Left kidney (tissue), 2 donors: ENCODE data around the gene NKTR. TPM values are rescaled to one million over a fixed set of nuclear protein-coding genes. Genes with fewer than 3 reads are reported as not detected.

ENCODE experiments used
- DNase-seq: peaks from one replicate; pipeline ENCODE4 v3.0.0-alpha.2; 2013
- polyA plus RNA-seq: library from polyadenylated mRNA; unstranded; fragments of 120-200 nt; gene quantifications from one replicate; pipeline ENCODE4 v1.2.1, GENCODE V29; 2013; ENCODE audit not compliant: insufficient read length

NKTR gene
- polyA plus RNA-seq, 1 donor, result 220 TPM

DNA sequence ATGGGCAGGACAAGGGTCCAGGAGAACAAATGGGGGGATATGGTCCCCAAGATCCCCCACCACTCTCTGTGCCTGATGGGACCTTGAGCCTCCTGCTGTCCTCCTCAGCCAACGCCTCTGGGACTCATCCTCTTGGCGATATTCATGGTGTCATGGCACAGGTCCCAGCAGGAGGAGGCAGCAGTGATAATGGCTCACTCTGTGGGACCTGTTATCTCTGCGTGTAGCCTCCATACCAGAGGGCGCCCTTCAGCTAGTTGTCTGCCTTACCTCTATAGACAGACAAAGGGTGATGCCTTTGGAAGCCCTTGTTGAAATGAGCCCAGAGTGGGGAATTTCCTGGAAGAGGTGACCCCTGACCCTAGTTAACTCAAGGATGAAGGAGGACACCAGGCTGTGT lies 60.4 kb downstream of the NKTR start:
- DNase-seq, result no peak

DNA sequence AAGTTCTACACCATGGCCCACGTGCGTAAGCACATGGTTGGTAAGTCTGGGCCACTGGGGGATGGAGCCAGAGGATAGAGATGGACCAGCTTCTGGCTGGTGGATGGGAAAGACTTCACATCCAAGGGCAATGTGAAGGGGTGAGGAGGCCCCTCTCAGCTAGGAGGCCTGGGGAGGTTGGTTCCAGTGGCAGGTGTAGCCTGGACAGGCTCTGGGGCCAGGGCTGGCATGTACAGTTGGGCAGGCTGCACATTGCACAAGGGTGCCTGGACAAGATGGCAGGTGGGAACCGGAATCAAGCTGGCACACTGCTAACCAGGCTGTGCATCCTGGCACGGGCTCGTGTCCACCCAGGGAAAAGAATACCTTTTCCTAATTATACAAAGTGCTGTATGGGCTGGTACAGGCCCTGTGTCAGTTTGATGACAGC lies 61.1 kb downstream of the NKTR start:
- no peak for DNase-seq

GRCh38 chr3:42662037-42662812 lies 61.7 kb downstream of the NKTR start:
- DNase-seq, result no peak

- no peak for DNase-seq
Observed at GRCh38 chr3:42662813-42663535, 62.5 kb downstream of the NKTR start.

- no peak for DNase-seq
Observed at GRCh38 chr3:42663581-42664437, 63.3 kb downstream of the NKTR start.

GRCh38 chr3:42664438-42664803 lies 63.9 kb downstream of the NKTR start:
- no peak for DNase-seq

- no peak for DNase-seq
Observed at GRCh38 chr3:42665050-42665878, 64.8 kb downstream of the NKTR start.

- DNase-seq, result no peak
Observed at GRCh38 chr3:42666022-42666421, 65.5 kb downstream of the NKTR start.

DNA sequence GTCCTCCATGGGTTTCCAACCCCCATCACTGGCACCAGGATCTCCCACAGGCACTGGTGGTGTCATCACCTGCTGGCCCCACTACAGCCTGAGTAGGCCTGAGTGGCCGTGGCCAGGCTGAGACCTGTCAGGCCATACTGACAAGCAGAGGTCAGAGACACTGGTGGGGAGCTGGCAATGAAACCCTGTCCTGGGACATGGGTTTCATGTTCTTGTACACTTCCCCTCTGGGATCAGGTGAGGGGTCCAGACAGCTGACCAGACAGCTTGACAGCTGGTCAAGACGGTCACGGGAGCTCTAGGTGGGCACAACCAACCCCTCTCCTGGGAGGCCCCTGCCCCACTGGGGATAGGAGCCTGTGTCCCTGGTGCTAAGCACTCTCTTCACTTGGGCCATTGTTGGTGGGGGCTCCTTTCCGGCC lies 66.1 kb downstream of the NKTR start:
- no peak for DNase-seq

DNA sequence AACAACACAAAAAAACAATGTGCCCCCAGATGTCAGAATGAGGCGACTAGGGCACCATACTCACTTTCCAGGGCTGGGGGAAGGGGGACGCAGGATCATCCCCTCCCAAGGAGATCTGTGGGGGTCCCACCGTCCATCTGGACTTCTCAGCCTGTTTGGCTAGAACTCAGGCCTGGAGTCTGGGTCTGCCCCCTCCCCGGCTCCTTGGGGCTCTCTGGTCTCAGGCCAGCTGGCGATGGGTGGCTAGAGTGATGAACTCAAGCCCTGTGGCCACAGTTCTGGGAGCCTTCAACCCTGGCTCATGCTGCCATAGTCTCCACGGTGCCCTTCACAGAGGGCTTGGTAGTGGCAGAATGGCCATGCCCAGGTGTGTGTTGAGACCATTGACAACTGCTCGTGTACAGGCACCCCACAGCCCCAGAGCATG lies 66.6 kb downstream of the NKTR start:
- DNase-seq, result no peak

DNA sequence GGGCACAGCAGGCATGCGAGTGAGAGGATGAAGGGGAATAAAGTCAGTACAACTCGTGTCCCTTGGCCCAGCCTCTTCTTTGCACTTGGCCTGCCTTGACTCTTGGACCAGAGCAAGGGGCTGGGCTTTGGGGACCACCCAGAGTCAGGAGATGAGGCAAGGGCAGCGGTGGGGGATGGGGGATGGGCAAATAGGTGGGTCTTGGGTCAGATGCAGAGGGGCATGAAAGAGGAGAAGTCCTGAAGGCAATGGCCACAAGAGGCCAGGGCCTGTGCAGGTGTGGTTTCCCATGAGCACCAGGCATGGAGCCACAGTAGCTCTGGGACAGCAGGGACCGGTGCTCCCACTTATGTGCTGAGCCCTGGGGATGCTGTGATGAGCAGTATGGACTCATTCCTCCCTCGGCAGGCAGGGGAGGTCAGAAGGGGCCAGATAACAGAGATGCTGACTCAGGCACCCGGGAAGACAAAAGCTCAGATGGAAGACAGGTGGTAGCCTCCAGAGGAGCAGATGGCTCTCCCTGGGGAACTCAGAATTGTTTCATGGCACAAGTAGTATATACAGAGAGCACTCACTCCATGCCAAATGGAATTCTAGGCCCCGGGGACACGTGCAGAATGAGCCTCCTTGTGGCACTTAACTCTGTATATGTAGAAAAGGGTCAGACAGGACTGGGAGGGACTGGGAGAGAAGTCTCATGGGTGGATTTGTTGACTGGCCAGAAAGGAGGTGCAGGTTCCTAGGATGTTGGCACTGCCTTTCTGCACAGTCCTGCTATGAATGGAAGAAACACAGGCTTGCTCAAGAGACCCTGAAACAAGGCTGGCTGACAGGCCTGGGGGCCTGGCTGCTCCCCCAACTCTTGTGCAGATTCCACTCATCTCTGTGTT lies 67.3 kb downstream of the NKTR start:
- no peak for DNase-seq

DNA sequence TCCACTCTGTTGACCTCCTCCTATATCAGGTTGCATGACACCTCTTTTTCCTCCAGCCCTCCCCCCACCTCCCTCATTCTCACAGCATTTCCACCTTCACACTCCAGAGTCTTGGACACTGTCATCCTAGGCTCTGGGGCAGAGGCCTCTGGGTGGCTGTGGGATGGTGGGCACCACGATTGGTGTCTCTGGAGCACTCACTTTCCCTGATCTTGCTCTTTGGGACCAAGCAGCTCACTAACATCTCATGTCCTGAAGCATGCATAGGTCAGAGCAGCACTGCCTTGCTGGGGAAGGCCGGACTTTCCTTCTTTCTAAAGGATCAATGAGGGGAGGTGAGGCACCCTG lies 67.9 kb downstream of the NKTR start:
- DNase-seq, result no peak

- DNase-seq, result no peak
Observed at GRCh38 chr3:42668793-42669217, 68.3 kb downstream of the NKTR start.

DNA sequence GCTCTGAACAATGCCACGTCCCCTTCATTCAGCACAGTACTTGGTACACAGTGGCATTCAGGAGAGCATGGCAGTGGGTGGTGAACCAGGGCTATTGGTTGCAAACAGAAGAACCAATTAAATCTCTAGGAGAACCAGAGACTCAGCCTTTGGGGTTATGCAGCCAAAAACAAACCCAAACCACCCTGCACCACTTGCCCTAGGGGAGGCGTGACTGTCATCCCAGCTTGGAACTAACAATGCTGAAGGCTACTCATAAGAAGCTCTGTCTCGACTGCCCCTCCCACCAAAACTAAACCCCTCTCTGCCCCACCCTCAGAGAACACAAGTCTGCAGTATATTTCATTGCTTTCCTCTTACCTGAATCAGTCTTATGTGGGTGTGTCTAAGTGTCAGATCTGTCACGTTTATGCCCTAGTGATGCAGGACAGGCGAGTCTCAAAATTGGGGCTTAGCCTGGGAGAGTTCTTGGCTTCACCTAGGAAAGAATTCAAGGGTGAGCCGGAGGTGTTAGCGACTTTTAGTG lies 69.6 kb downstream of the NKTR start:
- no peak for DNase-seq

- no peak for DNase-seq
Observed at GRCh38 chr3:42670670-42671069, 70.2 kb downstream of the NKTR start.

DNA sequence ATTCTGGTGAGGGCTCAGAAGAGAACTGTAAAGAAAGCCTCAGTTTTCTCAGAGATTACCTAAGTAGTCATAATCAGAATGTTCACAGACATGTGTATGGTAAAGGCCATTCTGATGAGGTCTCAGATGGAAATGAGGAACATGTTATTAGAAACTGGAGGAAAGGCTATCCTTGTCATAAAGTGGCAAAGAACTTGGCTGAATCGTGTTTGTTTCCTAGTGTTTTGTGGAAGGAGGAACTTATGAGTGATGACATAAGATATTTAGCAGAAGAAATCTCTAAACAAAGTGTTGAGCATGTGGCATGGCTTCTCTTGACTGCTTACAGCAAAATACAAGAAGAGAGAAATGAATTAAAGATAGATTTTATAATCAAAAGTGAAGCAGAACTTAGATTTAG lies 72.0 kb downstream of the NKTR start:
- DNase-seq, result no peak

GRCh38 chr3:42673082-42673481 lies 72.6 kb downstream of the NKTR start:
- no peak for DNase-seq

DNA sequence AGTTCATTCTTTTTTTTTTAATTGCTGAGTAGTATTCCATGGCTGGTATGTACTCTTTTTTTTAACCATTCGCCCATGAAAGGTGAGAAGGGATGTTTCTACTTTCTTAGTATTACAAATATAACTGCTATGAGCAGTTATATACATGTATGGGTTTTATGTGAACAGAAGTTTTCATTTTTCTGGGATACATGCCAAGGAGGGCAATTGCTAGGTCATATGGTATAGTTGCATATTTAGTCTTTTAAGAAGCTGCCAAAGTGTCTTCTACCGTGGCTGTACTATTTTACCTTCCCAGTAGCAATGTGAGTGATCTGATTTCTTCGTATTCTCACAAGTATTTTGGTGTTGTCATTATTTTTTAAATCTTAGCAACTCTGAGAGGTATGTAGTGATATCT lies 73.7 kb downstream of the NKTR start:
- no peak for DNase-seq

GRCh38 chr3:42675909-42676308 lies 75.4 kb downstream of the NKTR start:
- no peak for DNase-seq

DNA sequence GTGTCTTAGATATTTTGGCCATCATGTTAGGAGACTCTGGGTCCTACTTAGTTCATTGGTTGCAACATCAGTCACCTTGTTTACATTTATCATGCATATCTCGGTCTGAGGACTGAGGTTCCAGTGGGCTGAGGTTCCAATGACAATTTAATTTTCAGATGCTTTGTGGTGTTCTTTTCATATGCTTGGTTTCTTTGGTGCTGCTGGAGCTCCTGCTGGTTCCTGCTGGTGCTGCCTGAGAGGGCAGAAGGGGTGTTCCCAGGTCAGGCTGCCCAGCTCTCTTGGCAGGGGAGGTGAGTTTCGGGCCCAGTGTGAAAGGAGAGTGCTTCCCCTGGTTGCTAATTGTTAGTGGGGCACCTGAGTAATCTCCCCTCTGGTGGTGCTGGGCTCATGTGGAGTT lies 78.0 kb downstream of the NKTR start:
- no peak for DNase-seq

DNA sequence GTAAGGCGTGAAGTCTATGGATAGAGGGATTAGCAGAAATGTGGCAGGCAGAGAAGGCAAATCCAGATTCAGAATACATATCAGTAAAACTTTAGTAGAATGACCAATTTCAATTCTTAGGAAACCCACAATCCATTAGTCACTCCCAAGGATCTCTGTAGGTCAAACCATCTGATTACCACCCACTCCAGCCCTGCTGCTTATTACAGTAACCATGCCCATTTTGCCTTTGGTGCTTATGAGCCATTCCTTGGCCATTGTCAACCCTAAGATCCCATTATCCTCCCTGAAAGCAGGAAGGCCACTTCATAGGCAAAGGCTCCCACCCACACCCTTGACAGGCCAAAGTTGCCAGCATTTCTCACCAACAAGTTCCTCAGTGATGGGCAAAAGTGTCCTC lies 79.8 kb downstream of the NKTR start:
- DNase-seq, result no peak
